ENCODE data around the gene DNAJB11. TPM values are rescaled to one million over a fixed set of nuclear protein-coding genes. Genes with fewer than 3 reads are reported as not detected.

The DNAJB11 gene
- total RNA-seq, 4 donors from 2014 or later, result 28.1 to 38.2 (median 31.7) TPM

Small RNA genes within 50 kb of the gene (small RNA-seq; reads per million reads assigned to genes)
- not detected for gene RF00017

Other genes starting within 250 kb of the DNAJB11 start
- 1 to 10 TPM in 3 of 4 donors, under 1 TPM in 1; 0.49 to 3.1 (median 1.8) TPM for gene DGKG, start 208.5 kb upstream of the DNAJB11 start, total RNA-seq
- 1 to 10 TPM; 2.3 to 7.9 (median 5.8) TPM for gene CRYGS, start 26.3 kb upstream of the DNAJB11 start, total RNA-seq
- 10 to 100 TPM; 10.1 to 14.3 (median 12.3) TPM for gene TBCCD1, start 3.4 kb upstream of the DNAJB11 start, total RNA-seq
- not detected for gene AHSG, start 42.3 kb downstream of the DNAJB11 start, total RNA-seq
- not detected for gene FETUB, start 69.7 kb downstream of the DNAJB11 start, total RNA-seq
- gene HRG, start 95.3 kb downstream of the DNAJB11 start, total RNA-seq, result not detected
- not detected for gene KNG1, start 146.6 kb downstream of the DNAJB11 start, total RNA-seq
- 100 to 1,000 TPM; 320 to 423 (median 376) TPM for gene EIF4A2, start 212.9 kb downstream of the DNAJB11 start, total RNA-seq
- 10 to 100 TPM in 2 of 4 donors, 1 to 10 TPM in 2; 6.4 to 12.8 (median 8.6) TPM for gene RFC4, start 235.8 kb downstream of the DNAJB11 start, total RNA-seq